ENCODE data around the gene CAMK2D.

DNA sequence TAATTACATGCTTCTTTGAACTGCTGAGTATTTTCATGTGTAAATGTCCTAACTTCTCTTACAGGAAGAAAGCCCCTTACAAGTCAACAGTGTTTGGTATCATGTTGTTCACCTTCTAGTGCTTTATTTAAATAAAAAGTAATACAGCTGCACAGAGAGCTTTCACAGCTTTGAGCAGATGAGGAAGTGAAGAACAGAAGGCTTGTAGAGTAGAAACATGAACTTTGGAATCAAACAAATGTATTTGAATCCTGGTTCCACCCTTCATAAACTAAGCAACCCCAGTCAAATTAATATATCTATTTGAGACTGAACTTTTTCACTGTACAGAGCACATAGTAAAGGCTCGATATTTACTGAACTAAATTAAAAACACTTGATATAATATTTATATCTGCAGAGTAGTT lies 120.5 kb downstream of the CAMK2D start:
- TF ChIP-seq, protein P1, sequence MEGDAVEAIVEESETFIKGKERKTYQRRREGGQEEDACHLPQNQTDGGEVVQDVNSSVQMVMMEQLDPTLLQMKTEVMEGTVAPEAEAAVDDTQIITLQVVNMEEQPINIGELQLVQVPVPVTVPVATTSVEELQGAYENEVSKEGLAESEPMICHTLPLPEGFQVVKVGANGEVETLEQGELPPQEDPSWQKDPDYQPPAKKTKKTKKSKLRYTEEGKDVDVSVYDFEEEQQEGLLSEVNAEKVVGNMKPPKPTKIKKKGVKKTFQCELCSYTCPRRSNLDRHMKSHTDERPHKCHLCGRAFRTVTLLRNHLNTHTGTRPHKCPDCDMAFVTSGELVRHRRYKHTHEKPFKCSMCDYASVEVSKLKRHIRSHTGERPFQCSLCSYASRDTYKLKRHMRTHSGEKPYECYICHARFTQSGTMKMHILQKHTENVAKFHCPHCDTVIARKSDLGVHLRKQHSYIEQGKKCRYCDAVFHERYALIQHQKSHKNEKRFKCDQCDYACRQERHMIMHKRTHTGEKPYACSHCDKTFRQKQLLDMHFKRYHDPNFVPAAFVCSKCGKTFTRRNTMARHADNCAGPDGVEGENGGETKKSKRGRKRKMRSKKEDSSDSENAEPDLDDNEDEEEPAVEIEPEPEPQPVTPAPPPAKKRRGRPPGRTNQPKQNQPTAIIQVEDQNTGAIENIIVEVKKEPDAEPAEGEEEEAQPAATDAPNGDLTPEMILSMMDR (conservative IDR thresholded peaks at IDR 0.05) = no peak
- no peak for TF ChIP-seq ZFX (IDR thresholded peaks at IDR 0.05)

Measured in C4-2B (cell line).